ENCODE measurements around the gene GABRB3.
"Not testable (repeated sequence)": the region's sequence is repeated elsewhere in the genome, so short reads cannot be mapped to it uniquely, and the experiment has no call there.

The GABRB3 gene

GRCh38 chr15:26736502-26737248 is 36.2 kb downstream of the GABRB3 start:
- DNase-seq (ENCODE audit: low read depth) = no peak

- no peak for DNase-seq (ENCODE audit: low read depth)
These were observed 40.9 kb downstream of the GABRB3 start for GRCh38 chr15:26731965-26732364.

- no peak for DNase-seq (ENCODE audit: low read depth)
These were observed 43.3 kb downstream of the GABRB3 start for GRCh38 chr15:26729581-26729980.

GRCh38 chr15:26729030-26729429 is 43.8 kb downstream of the GABRB3 start:
- DNase-seq (ENCODE audit: low read depth) = no peak

GRCh38 chr15:26724381-26725150 is 48.3 kb downstream of the GABRB3 start:
- no peak for DNase-seq (ENCODE audit: low read depth)

GRCh38 chr15:26722621-26723160 is 50.2 kb downstream of the GABRB3 start:
- DNase-seq (ENCODE audit: low read depth) = no peak

- no peak for DNase-seq (ENCODE audit: low read depth)
These were observed 51.5 kb downstream of the GABRB3 start for GRCh38 chr15:26721232-26721967.

- DNase-seq (ENCODE audit: low read depth) = no peak
These were observed 52.3 kb downstream of the GABRB3 start for GRCh38 chr15:26720546-26720945.

- not testable (repeated sequence) for DNase-seq (ENCODE audit: low read depth)
These were observed 53.0 kb downstream of the GABRB3 start for GRCh38 chr15:26719866-26720265.

- DNase-seq (ENCODE audit: low read depth) = no peak
These were observed 56.8 kb downstream of the GABRB3 start for GRCh38 chr15:26716069-26716468.

GRCh38 chr15:26713498-26713897 is 59.4 kb downstream of the GABRB3 start:
- no peak for DNase-seq (ENCODE audit: low read depth)

- DNase-seq (ENCODE audit: low read depth) = no peak
These were observed 60.5 kb downstream of the GABRB3 start for GRCh38 chr15:26712335-26712734.

GRCh38 chr15:26711445-26711844 is 61.4 kb downstream of the GABRB3 start:
- DNase-seq (ENCODE audit: low read depth) = no peak

GRCh38 chr15:26702381-26702780 is 70.5 kb downstream of the GABRB3 start:
- no peak for DNase-seq (ENCODE audit: low read depth)

- DNase-seq (ENCODE audit: low read depth) = no peak
These were observed 74.3 kb downstream of the GABRB3 start for GRCh38 chr15:26698555-26698954.

GRCh38 chr15:26697913-26698312 is 75.0 kb downstream of the GABRB3 start:
- DNase-seq (ENCODE audit: low read depth) = no peak

- no peak for DNase-seq (ENCODE audit: low read depth)
These were observed 81.6 kb downstream of the GABRB3 start for GRCh38 chr15:26691249-26691648.

GRCh38 chr15:26690778-26691177 is 82.1 kb downstream of the GABRB3 start:
- DNase-seq (ENCODE audit: low read depth) = no peak

GRCh38 chr15:26689462-26689861 is 83.4 kb downstream of the GABRB3 start:
- no peak for DNase-seq (ENCODE audit: low read depth)

- DNase-seq (ENCODE audit: low read depth) = no peak
These were observed 86.2 kb downstream of the GABRB3 start for GRCh38 chr15:26686547-26687187.

- DNase-seq (ENCODE audit: low read depth) = no peak
These were observed 90.2 kb downstream of the GABRB3 start for GRCh38 chr15:26682598-26683164.

- no peak for DNase-seq (ENCODE audit: low read depth)
These were observed 92.9 kb downstream of the GABRB3 start for GRCh38 chr15:26679927-26680326.
